ENCODE measurements around the gene GADD45G.

The GADD45G gene

GRCh38 chr9:89603767-89604665, 796 bp upstream of the GADD45G start:
- Histone ChIP-seq H3K27me3 (ENCODE audit: control insufficient read depth, insufficient read depth, low read length) (peaks cover 44% of the 10 kb centered on the region), H3K9me3 (ENCODE audit: control insufficient read depth, low read depth, low read length) (no peaks in the 10 kb centered on the region), H3K36me3 (ENCODE audit: control insufficient read depth, low read depth, low read length) (no peaks in the 10 kb centered on the region), H3K9ac (ENCODE audit: low read length) (peak overlapping the region; percentile 54), H3K27ac (ENCODE audit: low read length) (peak overlapping the region; percentile 52), H3K4me3 (ENCODE audit: low read length) (peak overlapping the region; percentile 57), H3K4me1 (ENCODE audit: control insufficient read depth, low read depth, low read length) (peaks cover 21% of the 10 kb centered on the region)

DNA sequence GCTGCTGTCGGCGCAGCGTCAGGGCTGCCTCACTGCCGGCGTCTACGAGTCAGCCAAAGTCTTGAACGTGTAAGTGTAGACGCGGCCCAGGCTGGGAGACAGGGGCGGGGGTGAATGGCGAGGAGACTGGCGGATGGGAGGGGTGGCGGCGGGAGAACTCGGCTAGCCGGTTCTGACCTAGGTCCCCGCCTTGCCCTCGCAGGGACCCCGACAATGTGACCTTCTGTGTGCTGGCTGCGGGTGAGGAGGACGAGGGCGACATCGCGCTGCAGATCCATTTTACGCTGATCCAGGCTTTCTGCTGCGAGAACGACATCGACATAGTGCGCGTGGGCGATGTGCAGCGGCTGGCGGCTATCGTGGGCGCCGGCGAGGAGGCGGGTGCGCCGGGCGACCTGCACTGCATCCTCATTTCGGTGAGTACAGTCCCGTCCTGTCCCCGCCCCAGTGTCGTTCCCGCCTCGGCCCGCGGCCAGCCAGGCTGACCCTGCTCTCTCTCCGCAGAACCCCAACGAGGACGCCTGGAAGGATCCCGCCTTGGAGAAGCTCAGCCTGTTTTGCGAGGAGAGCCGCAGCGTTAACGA, 745 bp downstream of the GADD45G start:
- Histone ChIP-seq H3K9ac (ENCODE audit: low read length) (peak overlapping the region; percentile 59), H3K4me3 (ENCODE audit: low read length) (peak overlapping the region; percentile 68), H3K4me1 (ENCODE audit: control insufficient read depth, low read depth, low read length) (peaks cover 21% of the 10 kb centered on the region), H3K27ac (ENCODE audit: low read length) (no peak overlapping the region), H3K9me3 (ENCODE audit: control insufficient read depth, low read depth, low read length) (no peaks in the 10 kb centered on the region), H3K36me3 (ENCODE audit: control insufficient read depth, low read depth, low read length) (no peaks in the 10 kb centered on the region), H3K27me3 (ENCODE audit: control insufficient read depth, insufficient read depth, low read length) (peaks cover 44% of the 10 kb centered on the region)

GRCh38 chr9:89606049-89606623, 1.3 kb downstream of the GADD45G start:
- peaks cover 44% of the 10 kb centered on the region for H3K27me3 ChIP-seq (ENCODE audit: control insufficient read depth, insufficient read depth, low read length)
- no peaks in the 10 kb centered on the region for H3K9me3 ChIP-seq (ENCODE audit: control insufficient read depth, low read depth, low read length)
- H3K4me3 ChIP-seq (ENCODE audit: low read length), result peak overlapping the region; percentile 68
- peak overlapping the region; percentile 59 for H3K9ac ChIP-seq (ENCODE audit: low read length)
- no peak overlapping the region for H3K27ac ChIP-seq (ENCODE audit: low read length)
- peaks cover 21% of the 10 kb centered on the region for H3K4me1 ChIP-seq (ENCODE audit: control insufficient read depth, low read depth, low read length)
- H3K36me3 ChIP-seq (ENCODE audit: control insufficient read depth, low read depth, low read length), result no peaks in the 10 kb centered on the region

- Histone ChIP-seq H3K4me1 (ENCODE audit: control insufficient read depth, low read depth, low read length) (peaks cover 25% of the 10 kb centered on the region), H3K4me3 (ENCODE audit: low read length) (peak overlapping the region; percentile 68), H3K36me3 (ENCODE audit: control insufficient read depth, low read depth, low read length) (no peaks in the 10 kb centered on the region), H3K9me3 (ENCODE audit: control insufficient read depth, low read depth, low read length) (no peaks in the 10 kb centered on the region), H3K9ac (ENCODE audit: low read length) (peak overlapping the region; percentile 59), H3K27me3 (ENCODE audit: control insufficient read depth, insufficient read depth, low read length) (peaks cover 44% of the 10 kb centered on the region), H3K27ac (ENCODE audit: low read length) (no peak overlapping the region)
These were observed 2.0 kb downstream of the GADD45G start for GRCh38 chr9:89606624-89607311.

GRCh38 chr9:89608641-89609335, 4.0 kb downstream of the GADD45G start:
- Histone ChIP-seq H3K36me3 (ENCODE audit: control insufficient read depth, low read depth, low read length) (no peaks in the 10 kb centered on the region), H3K9ac (ENCODE audit: low read length) (no peak overlapping the region), H3K9me3 (ENCODE audit: control insufficient read depth, low read depth, low read length) (no peaks in the 10 kb centered on the region), H3K4me3 (ENCODE audit: low read length) (no peak overlapping the region), H3K4me1 (ENCODE audit: control insufficient read depth, low read depth, low read length) (peaks cover 18% of the 10 kb centered on the region), H3K27ac (ENCODE audit: low read length) (no peak overlapping the region), H3K27me3 (ENCODE audit: control insufficient read depth, insufficient read depth, low read length) (peaks cover 39% of the 10 kb centered on the region)

- H3K27ac ChIP-seq (ENCODE audit: low read length), result no peak overlapping the region
- no peak overlapping the region for H3K9ac ChIP-seq (ENCODE audit: low read length)
- H3K4me3 ChIP-seq (ENCODE audit: low read length), result no peak overlapping the region
- peaks cover 39% of the 10 kb centered on the region for H3K27me3 ChIP-seq (ENCODE audit: control insufficient read depth, insufficient read depth, low read length)
- peaks cover 16% of the 10 kb centered on the region for H3K4me1 ChIP-seq (ENCODE audit: control insufficient read depth, low read depth, low read length)
- no peaks in the 10 kb centered on the region for H3K36me3 ChIP-seq (ENCODE audit: control insufficient read depth, low read depth, low read length)
- no peaks in the 10 kb centered on the region for H3K9me3 ChIP-seq (ENCODE audit: control insufficient read depth, low read depth, low read length)
These were observed 4.7 kb downstream of the GADD45G start for GRCh38 chr9:89609426-89610006.

DNA sequence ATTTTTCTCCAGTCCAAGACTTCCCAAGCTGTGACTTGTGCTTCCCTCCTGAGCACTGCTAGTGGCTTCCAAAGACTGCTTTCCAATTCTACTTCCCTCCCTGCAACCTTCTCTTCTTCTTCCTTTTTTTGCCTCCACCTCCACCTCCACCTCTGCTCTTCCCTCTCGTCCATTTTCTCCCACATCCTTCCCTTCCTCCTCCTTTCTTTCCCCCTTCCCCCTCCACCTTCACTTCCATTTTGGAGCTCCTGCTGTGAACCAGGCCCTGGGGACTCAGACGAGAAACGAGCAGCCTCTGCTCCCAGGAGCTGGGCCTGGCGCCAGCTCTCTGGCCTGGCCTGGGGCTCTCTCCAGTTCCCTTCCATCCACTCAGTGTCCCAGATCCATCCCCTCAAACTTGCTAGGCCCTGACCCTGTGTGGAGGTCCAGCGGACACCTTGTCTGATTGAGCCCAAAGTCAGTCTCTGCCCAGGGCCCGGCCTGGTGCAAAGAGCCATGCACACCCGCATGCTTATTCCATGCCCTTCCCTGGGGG, 5.6 kb downstream of the GADD45G start:
- no peak overlapping the region for H3K9ac ChIP-seq (ENCODE audit: low read length)
- no peak overlapping the region for H3K27ac ChIP-seq (ENCODE audit: low read length)
- no peaks in the 10 kb centered on the region for H3K9me3 ChIP-seq (ENCODE audit: control insufficient read depth, low read depth, low read length)
- H3K36me3 ChIP-seq (ENCODE audit: control insufficient read depth, low read depth, low read length), result no peaks in the 10 kb centered on the region
- H3K4me3 ChIP-seq (ENCODE audit: low read length), result no peak overlapping the region
- H3K4me1 ChIP-seq (ENCODE audit: control insufficient read depth, low read depth, low read length), result peaks cover 15% of the 10 kb centered on the region
- peaks cover 35% of the 10 kb centered on the region for H3K27me3 ChIP-seq (ENCODE audit: control insufficient read depth, insufficient read depth, low read length)

DNA sequence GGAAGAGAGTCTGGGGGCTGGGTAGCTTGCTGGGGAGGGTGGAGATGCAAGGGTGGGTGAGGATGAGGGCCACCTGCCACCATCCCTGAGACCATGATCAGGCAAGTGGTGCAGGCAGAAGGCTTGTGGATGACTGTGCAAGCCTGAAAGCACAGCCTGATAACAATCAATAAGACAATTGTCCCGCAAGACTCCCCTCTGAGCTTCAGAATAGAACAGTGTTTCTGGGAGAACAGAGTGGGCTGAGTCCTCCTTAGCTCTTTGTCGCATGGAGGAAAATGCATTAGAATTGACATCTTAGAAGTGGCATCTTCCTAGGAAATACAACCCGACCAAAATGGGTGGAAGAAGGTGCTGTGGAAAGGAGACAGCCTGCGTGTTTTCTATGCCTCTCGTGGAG, 6.6 kb downstream of the GADD45G start:
- Histone ChIP-seq H3K4me3 (ENCODE audit: low read length) (no peak overlapping the region), H3K9ac (ENCODE audit: low read length) (no peak overlapping the region), H3K9me3 (ENCODE audit: control insufficient read depth, low read depth, low read length) (no peaks in the 10 kb centered on the region), H3K4me1 (ENCODE audit: control insufficient read depth, low read depth, low read length) (peaks cover 13% of the 10 kb centered on the region), H3K36me3 (ENCODE audit: control insufficient read depth, low read depth, low read length) (no peaks in the 10 kb centered on the region), H3K27ac (ENCODE audit: low read length) (no peak overlapping the region), H3K27me3 (ENCODE audit: control insufficient read depth, insufficient read depth, low read length) (peaks cover 26% of the 10 kb centered on the region)

- no peaks in the 10 kb centered on the region for H3K36me3 ChIP-seq (ENCODE audit: control insufficient read depth, low read depth, low read length)
- H3K9ac ChIP-seq (ENCODE audit: low read length), result no peak overlapping the region
- peaks cover 13% of the 10 kb centered on the region for H3K27me3 ChIP-seq (ENCODE audit: control insufficient read depth, insufficient read depth, low read length)
- H3K9me3 ChIP-seq (ENCODE audit: control insufficient read depth, low read depth, low read length), result no peaks in the 10 kb centered on the region
- H3K4me3 ChIP-seq (ENCODE audit: low read length), result no peak overlapping the region
- H3K27ac ChIP-seq (ENCODE audit: low read length), result no peak overlapping the region
- peaks cover 3% of the 10 kb centered on the region for H3K4me1 ChIP-seq (ENCODE audit: control insufficient read depth, low read depth, low read length)
These were observed 7.9 kb downstream of the GADD45G start for GRCh38 chr9:89612566-89613278.

All from iPS-18a (cell line).